Measurements from ENCODE around the gene JMJD6. TPM values are rescaled to one million over a fixed set of nuclear protein-coding genes. Genes with fewer than 3 reads are reported as not detected.

The JMJD6 gene
- total and polyA plus RNA-seq, 5 experiments from 2014 or later: 10.2 to 37.8 (median 34.2) TPM

DNA sequence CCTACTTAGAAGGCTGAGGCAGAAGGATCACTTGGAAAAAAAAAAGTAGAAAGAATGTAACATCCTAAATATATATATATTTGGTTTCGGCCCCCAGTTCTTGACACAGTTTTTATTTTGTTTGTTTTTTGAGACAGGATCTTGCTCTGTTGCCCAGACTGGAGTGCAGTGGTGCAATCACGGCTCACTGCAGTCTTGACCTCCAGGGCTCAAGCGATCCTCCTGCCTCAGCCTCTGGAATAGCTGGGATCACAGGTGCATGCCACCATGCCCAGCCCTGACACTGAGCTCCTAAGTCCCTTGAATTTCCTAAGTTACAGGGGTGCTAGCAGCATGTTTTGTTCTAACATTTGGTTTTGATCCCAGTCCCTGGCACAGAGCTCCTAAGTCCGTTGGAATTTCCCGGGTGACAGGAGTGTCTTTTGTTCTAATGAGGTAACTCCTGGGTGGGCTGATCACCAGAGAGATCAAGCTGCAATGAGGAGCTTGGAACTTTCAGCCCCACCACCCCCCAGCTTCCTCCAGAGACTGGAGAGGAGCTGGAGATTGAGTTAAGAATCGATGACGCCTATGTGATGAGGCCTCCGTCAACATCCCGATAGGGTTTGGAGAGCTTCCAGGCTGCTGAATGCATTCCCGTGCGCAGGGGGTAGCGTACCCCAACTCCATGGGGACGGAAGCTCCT lies 35.7 kb downstream of the JMJD6 start:
- H3K27ac Mint-ChIP-seq: no peak overlapping the region
- POLR2A ChIA-PET: no interaction called here

GRCh38 chr17:76689859-76690258 lies 36.5 kb downstream of the JMJD6 start:
- Mint-ChIP-seq H3K4me1 (no peaks in the 10 kb centered on the region), H3K36me3 (no peaks in the 10 kb centered on the region), H3K4me3 (no peak overlapping the region), H3K27ac (no peak overlapping the region), H3K27me3 (no peaks in the 10 kb centered on the region), H3K9me3 (no peaks in the 10 kb centered on the region)
- POLR2A ChIA-PET: no interaction called here
- ATAC-seq: no peak
- DNase-seq: no peak

More for the DNA sequence above, 35.7 kb downstream of the JMJD6 start:
- DNase-seq (no peak), ATAC-seq (no peak)
- H3K4me3 Mint-ChIP-seq: no peak overlapping the region
- no peaks in the 10 kb centered on the region for H3K27me3 Mint-ChIP-seq
- H3K36me3 Mint-ChIP-seq: no peaks in the 10 kb centered on the region
- H3K4me1 Mint-ChIP-seq: peaks cover 0 to 5% (median 3%) of the 10 kb centered on the region in 4 donors
- no peaks in the 10 kb centered on the region for H3K9me3 Mint-ChIP-seq

GRCh38 chr17:76688165-76688622 lies 38.2 kb downstream of the JMJD6 start:
- H3K9me3 Mint-ChIP-seq: no peaks in the 10 kb centered on the region
- POLR2A ChIA-PET: no interaction called here
- H3K4me1 Mint-ChIP-seq: no peaks in the 10 kb centered on the region
- H3K36me3 Mint-ChIP-seq: no peaks in the 10 kb centered on the region
- no peaks in the 10 kb centered on the region for H3K27me3 Mint-ChIP-seq
- ATAC-seq: no peak
- no peak for DNase-seq
- H3K4me3 Mint-ChIP-seq: no peak overlapping the region
- no peak overlapping the region for H3K27ac Mint-ChIP-seq

- ATAC-seq (no peak), DNase-seq (no peak)
- Mint-ChIP-seq H3K36me3 (no peaks in the 10 kb centered on the region), H3K4me3 (no peak overlapping the region), H3K9me3 (no peaks in the 10 kb centered on the region), H3K27me3 (no peaks in the 10 kb centered on the region), H3K4me1 (no peaks in the 10 kb centered on the region), H3K27ac (peak overlapping the region in 2 of 10 donors; percentile 47 to 71)
- POLR2A ChIA-PET: no interaction called here
These were observed 38.9 kb downstream of the JMJD6 start for GRCh38 chr17:76687298-76688164.

DNA sequence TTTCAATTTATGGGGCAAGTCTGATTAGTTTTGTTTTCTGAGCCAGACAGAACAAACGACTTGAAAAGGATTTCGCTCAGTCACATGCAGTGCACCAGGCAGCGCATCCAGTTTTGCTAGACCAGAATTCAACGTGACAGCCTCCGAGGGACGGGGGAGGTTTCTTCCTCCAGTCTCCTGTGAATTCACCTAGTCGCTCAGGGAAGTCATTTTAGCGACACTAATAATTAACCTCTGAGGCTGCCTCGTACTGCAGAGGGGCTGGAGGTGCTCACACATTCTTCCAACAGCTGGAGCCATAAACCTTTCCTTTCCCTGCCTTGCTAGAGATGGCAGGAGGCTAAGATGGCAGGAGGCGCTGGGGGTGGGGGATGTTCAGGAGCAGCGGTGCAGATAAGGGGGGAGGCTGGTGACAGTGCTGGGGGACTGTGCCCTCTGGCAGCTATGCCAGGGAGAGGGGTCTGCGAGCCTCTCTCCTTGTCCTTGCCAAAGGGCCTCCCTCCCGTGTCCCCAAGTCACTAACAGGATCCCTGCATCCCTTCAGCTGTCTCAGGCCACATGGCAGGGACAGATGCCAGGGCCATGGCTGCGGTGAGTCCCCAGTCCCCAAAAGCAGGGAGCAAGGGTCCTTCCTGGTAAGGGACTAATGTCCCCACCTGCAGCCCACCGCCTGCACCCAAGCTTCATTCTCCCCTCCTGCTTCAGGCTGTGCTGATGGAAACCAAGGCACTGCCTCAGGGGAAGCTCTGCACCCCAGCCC lies 39.7 kb downstream of the JMJD6 start:
- no peak overlapping the region for H3K4me3 Mint-ChIP-seq
- no peak for ATAC-seq
- no peak overlapping the region for H3K27ac Mint-ChIP-seq
- peaks cover 0 to 5% (median 2%) of the 10 kb centered on the region in 4 donors for H3K4me1 Mint-ChIP-seq
- H3K36me3 Mint-ChIP-seq: no peaks in the 10 kb centered on the region
- no peaks in the 10 kb centered on the region for H3K27me3 Mint-ChIP-seq
- no peaks in the 10 kb centered on the region for H3K9me3 Mint-ChIP-seq
- POLR2A ChIA-PET: interaction anchor here (0.6 kb wide), 1 partner anchor 1632 kb away, joined by 3 read pairs; no protein-coding TSS in a partner anchor
- DNase-seq: no peak

DNA sequence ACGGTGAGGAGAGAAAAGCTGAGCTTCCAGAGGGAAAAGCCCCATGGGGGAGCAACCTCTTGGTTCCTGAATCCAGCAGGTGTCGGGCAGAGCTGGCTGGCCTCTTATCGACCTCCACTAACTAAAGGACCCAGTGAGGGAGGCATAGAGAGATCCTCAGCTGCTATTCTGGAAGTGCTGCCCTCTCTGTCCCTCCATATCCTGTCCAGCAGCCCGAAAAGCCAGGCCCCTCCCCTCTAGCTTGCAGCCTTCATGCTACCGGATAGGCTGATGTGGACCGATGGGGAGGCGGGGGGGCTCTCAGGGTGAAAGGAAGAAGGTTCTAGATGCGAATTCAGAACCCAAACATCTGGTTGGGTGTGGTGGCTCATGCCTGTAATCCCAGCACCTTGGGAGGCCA lies 40.6 kb downstream of the JMJD6 start:
- no peak for DNase-seq
- H3K27ac Mint-ChIP-seq: no peak overlapping the region
- POLR2A ChIA-PET: interaction anchor here (0.6 kb wide), 1 partner anchor 1631 kb away, joined by 3 read pairs; no protein-coding TSS in a partner anchor
- H3K27me3 Mint-ChIP-seq: no peaks in the 10 kb centered on the region
- peaks cover 5 to 10% (median 8%) of the 10 kb centered on the region in 4 donors for H3K4me1 Mint-ChIP-seq
- H3K9me3 Mint-ChIP-seq: no peaks in the 10 kb centered on the region
- ATAC-seq: no peak
- no peaks in the 10 kb centered on the region for H3K36me3 Mint-ChIP-seq
- no peak overlapping the region for H3K4me3 Mint-ChIP-seq

GRCh38 chr17:76685366-76685765 lies 41.0 kb downstream of the JMJD6 start:
- Mint-ChIP-seq H3K36me3 (no peaks in the 10 kb centered on the region), H3K27ac (peak overlapping the region in 1 of 10 donors; percentile 67), H3K27me3 (no peaks in the 10 kb centered on the region), H3K4me3 (no peak overlapping the region), H3K9me3 (no peaks in the 10 kb centered on the region), H3K4me1 (peaks cover 5 to 12% (median 10%) of the 10 kb centered on the region in 4 donors)
- ATAC-seq (no peak), DNase-seq (no peak)
- POLR2A ChIA-PET: no interaction called here

- Mint-ChIP-seq H3K36me3 (no peaks in the 10 kb centered on the region), H3K4me3 (no peak overlapping the region), H3K27me3 (no peaks in the 10 kb centered on the region), H3K27ac (no peak overlapping the region), H3K9me3 (no peaks in the 10 kb centered on the region), H3K4me1 (peaks cover 5 to 15% (median 11%) of the 10 kb centered on the region in 4 donors)
- no peak for ATAC-seq
- DNase-seq: no peak
- POLR2A ChIA-PET: no interaction called here
These were observed 41.6 kb downstream of the JMJD6 start for GRCh38 chr17:76684756-76685155.

DNA sequence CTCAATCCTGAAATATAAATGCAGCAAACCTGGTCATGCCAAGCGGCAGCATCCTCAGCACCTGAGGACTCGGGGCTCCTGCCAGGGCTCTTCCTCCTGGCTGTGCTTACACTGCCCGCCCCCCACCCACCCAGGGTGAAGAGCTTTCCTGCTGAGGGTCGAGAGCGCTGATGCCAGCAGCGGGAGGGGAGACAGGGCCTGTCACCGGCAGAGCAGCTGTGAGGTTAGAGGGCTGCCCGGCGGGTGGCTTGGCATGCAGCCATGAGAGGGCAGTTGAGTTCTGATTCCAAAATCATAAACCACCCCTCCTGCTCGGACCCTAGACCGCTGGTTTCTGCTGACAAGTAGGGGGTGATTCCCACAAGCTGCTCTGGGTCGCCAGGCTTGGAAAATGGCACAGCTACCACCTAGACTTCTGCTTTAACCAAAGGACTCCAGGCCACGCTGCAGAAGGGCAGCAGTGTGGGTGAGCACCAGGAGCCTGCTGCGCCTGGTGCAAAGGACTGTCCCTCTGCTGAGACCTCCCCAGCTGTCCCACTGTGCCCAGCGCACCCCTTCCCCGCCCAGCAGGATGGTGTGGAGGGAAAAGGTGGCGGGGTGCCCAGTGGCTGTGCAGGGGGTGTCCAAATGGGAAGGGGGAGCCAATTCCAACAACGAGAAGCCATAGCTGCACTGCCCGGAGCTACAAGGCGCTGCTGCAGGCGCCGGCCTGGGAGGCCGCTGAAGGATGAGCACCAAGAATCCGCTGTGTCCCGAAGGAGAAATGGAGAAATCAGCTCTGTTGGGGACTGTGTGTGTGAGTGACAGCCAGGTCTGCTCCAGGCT lies 42.3 kb downstream of the JMJD6 start:
- Mint-ChIP-seq H3K9me3 (no peaks in the 10 kb centered on the region), H3K27ac (no peak overlapping the region), H3K4me1 (peaks cover 5 to 15% (median 11%) of the 10 kb centered on the region in 4 donors), H3K27me3 (no peaks in the 10 kb centered on the region), H3K36me3 (no peaks in the 10 kb centered on the region), H3K4me3 (no peak overlapping the region)
- ATAC-seq (no peak), DNase-seq (no peak)
- POLR2A ChIA-PET: no interaction called here

DNA sequence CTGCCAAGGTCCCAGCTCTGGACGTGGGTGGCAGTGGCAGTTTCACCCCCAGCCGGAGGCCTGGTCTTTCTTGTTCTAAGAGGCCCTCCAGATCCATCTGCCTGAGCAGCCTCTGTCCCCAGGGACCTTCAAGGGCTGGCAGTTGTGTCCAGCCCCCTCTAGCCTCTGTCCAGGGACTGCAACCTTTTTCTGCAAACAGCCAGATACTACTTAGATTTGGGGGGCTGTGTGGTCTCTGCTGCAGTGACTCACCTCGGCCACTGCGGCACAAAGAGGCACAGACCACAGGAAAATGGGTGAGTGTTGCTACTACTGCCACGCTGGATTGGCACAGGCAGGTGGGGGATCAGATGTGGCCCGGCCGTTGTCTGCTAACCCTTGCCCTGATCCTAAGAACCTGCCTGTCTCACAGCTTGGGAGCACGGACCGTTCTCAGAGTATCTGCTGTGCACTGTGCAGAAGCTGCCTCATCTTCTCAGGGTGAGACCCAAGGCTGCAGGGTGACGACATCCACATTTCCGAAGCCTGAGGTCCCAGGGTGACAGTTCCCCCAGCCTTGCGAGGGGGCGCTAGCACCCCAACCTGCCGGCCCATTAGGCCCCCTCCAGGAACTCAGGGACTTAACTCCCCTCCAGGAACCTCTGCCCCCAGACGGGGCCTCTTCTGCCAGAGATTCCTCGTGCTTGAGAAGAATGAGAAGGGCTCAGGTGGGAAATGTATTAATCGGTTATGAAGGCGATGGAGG lies 43.2 kb downstream of the JMJD6 start:
- ATAC-seq (no peak), DNase-seq (no peak)
- Mint-ChIP-seq H3K4me1 (peaks cover 5 to 15% (median 11%) of the 10 kb centered on the region in 4 donors), H3K36me3 (no peaks in the 10 kb centered on the region), H3K9me3 (no peaks in the 10 kb centered on the region), H3K4me3 (peak overlapping the region in 1 of 10 donors; percentile 10), H3K27ac (peak overlapping the region in 3 of 10 donors; percentile 31 to 53 (median 41)), H3K27me3 (no peaks in the 10 kb centered on the region)
- POLR2A ChIA-PET: interaction anchor here (2.8 kb wide), 1 partner anchor 11 kb away, joined by 26 read pairs; no protein-coding TSS in a partner anchor

DNA sequence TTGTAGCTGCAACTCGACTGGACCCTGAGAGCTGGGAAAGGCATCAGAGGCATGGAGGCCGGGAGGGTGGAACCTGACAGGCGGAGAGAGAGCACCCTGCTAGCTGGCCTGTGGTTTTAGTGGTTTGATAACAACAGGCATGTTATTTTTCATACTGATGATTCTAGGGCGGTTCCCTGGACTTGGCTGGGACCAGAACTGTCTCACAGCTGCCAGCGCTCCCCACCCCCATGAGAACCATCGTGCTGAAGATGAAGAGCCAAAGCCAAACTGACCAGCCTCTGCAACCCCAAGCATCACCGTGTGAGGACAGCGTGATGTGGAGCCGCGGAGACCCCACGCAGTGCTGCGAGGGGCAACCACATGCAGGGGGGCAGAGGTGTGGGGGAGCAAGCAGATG lies 44.1 kb downstream of the JMJD6 start:
- H3K27me3 Mint-ChIP-seq: no peaks in the 10 kb centered on the region
- H3K27ac Mint-ChIP-seq: peak overlapping the region in 3 of 10 donors; percentile 5 to 74 (median 69)
- POLR2A ChIA-PET: interaction anchor here (1.0 to 2.8 kb wide), 4 partner anchors 10 to 302 kb away, joined by 3 to 26 read pairs (median 10); no protein-coding TSS in a partner anchor
- H3K4me3 Mint-ChIP-seq: peak overlapping the region in 3 of 10 donors; percentile 2 to 78 (median 58)
- ATAC-seq (no peak), DNase-seq (peak in 1 of 10 donors; percentile 8)
- H3K4me1 Mint-ChIP-seq: peaks cover 5 to 15% (median 11%) of the 10 kb centered on the region in 4 donors
- H3K36me3 Mint-ChIP-seq: no peaks in the 10 kb centered on the region
- no peaks in the 10 kb centered on the region for H3K9me3 Mint-ChIP-seq

All from naive thymus-derived CD8-positive, alpha-beta T cell (primary cell).